IPS DF 4.7 (cell line): ENCODE measurements around the gene OR2Y1.
"Not testable (repeated sequence)": the region's sequence is repeated elsewhere in the genome, so short reads cannot be mapped to it uniquely, and the experiment has no call there.

ENCODE experiments used
- DNase-seq: peaks from one replicate; pipeline ENCODE4 v3.0.0-alpha.2; 2013; ENCODE audit warnings: low spot score; ENCODE audit errors: extremely low read depth

Gene OR2Y1

DNA sequence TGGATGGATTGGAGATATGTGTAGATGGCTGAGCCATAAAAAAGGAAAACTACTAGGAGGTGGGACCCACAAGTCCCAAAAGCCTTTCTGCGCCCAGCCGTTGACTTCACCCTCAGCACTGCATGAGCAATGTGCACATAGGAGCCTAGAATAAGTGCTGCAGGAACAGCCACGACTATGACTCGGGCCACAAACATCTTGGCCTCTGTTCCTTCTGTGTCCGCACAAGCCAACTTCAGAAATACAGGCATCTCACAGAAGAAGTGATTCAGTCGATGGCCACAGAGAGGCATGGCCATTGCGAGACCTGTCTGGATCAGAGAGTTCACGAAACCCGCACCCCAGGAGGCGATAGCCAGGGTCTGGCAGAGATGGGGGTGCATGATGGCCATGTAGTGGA, 587 bp downstream of the OR2Y1 start:
- no peak for DNase-seq

DNA sequence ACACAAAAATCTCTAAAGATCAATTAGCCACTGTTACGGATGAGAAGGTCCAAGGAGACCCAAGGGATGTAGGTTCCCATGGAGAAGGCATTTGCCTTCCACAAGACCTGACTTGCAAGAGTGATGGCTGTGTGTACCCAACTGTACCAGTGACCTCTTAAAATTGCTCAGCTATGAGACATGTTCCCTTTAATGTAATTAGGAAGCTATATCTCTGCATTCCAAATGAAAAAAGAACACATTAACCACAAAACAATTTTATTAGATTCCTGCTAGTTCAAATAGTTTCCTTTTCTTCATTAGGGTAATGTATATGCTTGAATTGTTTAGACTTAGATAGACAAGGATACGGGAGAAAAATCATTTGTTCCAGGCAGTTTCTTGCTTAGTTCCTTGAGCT, 3.3 kb downstream of the OR2Y1 start:
- DNase-seq, result no peak

DNA sequence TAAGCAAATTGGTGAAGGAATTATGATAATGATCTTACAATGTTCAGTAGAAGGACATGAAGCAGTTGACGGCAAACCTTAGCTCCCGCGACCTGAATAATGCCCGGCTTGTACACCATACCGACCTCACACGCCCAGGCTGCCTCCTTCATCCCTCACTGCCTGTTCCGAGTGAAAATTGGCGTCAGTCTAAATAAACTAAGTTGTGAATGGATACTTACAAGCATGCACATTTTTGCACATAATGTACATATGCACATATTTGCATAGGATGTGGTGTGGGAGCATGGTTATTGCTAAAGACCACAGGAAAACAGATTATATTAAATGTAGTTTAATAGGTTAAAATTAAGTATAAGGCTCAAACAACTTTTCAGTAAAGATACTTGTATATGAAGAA, 14.9 kb downstream of the OR2Y1 start:
- DNase-seq, result no peak

DNA sequence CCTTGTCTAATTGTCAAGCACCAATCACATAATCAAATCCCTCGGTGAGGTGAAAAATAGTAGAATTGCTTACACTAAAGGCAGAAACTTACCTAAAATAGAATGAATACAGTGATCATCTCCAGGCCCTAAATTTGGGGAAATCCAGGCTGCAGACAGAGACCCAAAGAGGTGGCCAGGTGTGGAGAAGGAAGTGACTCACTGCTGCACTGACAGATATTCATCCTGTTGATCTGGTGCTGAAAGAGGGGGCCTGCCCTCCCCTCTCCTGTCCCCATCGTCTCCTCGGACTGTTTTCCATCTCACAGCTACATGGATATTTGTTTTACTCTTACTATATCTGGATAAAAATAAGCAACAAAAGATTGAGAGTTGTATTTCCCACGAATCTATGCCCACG, 15.9 kb downstream of the OR2Y1 start:
- DNase-seq, result no peak

DNA sequence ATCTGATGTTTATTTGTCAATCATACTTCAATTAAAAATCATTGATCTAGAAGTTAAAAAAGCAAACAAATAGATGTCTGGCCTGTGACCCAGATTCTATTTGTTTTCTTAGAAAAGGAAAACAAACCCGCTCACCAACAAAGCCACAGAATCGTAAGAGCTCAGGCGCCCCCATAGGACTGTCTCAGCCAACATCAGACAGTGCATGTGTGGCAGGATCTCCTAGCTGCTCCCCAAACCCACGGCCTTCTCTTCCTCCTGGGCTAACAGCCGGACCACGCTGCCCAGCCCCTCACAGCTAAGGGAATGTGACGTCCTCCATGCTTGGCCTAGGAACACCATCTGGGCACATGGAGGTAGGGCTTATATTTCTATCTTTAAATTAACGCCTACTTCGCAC, 19.4 kb downstream of the OR2Y1 start:
- DNase-seq, result no peak

DNA sequence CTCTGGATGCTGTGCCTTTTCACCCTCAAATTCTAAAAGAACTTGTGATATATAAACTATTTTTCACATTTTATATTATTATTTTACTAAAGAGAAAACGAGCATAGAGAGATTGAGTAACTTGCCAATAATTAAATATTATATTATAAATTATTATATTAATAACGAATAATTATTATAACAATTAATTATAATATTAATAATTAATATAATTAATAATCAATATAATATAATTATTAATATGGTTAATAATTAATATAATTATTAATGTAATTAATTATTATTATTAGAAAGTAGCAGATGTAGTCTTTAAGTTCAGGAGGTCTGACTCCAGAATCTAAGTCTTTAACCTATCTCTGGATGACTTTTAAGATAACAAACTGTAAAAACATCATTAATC, 20.1 kb downstream of the OR2Y1 start:
- DNase-seq, result no peak

DNA sequence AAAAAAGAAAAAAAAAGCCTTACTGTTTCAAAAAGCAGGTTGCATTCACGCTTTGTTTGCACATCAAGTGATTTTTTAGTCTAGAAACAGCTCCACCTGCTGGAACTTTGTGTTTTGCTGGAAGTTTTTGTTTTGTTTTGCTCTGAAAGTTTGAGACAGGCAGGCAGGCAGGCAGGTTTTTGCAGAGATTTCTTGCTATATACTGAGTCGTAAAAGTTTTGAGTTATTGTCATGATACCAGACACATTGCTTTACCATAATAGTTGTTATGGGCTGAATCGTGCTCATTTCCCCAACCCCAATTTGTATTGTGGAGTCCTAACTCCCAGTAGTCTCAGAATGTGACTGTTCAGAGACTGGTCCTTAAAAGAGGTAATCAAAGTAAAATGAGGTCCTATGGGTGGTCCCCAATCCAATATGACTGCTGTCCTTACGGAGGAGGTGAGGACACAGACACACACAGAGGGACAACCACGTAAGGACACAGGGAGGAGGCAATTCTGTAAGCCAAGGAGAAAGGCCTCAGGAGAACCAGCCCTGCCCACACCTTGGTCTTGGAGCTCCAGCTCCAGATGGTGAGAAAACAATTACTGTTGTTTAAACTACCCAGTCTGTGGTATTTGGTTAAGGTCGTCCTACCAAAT, 20.9 kb downstream of the OR2Y1 start:
- DNase-seq, result peak; percentile 19

DNA sequence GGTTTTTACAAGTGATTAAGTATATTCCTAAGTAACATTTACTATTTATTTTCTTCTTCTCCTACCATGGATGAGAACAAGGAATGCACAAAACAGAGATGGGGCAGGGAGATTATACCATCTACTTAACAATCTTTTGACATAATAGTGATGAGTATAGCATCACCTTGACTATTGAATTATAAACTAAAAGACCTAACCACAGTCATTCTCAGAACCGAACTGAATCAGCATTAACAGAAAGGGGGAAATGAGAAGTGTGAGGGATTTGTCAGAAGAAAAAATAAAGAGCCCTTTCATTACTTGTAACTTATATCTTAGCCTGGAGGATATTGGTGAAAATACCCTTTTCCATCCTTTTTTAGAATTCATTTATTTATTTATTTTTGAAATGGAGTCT, 21.9 kb downstream of the OR2Y1 start:
- no peak for DNase-seq

DNA sequence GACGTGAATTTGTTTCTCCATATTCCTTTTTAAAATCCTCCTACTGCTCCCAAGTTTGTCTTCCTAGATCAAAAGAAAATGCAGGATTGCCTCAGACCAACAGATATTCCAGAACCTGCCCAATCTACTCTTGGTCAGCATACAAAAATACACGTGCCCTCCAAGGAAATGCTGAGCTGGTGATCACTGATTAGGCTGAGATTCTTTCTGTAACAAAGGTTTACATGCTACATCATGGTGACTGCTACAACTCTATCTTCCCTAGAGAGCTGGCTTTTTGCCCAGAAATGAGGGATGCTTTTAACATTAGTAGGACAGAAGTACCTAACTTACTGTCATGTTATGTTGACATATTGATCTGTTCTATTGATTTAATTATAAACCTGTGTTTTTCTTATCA, 35.5 kb downstream of the OR2Y1 start:
- no peak for DNase-seq

DNA sequence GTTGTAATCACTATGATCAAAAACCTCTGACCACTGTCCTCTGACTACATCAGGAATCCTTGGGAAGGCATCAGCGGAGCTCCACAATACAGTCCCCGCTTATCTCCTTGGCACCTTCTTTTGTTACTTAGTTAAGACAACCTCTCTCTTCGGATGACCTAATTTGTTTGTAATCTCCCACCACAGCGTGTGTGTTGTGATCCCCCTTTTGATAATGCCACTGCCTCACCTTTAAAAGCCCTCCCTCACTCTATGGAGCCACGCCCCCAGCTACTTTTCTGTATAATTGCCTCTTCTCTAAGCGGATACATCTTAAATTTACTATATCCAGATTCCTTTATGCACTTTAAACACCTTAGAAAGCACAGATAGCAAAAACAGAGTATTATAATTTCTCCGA, 35.9 kb downstream of the OR2Y1 start:
- DNase-seq, result no peak

DNA sequence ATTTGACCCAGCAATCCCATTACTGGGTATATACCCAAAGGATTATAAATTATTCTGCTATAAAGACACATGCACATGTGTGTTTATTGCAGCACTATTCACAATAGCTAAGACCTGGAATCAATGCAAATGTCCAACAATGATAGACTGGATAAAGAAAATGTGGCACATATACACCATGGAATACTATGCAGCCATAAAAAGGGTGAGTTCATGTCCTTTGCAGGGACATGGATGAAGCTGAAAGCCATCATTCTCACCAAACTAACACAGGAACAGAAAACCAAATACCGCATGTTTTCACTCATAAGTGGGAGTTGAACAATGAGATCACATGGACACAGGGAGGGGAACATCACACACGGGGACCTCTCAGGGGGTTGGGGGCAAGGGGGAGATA, 36.5 kb downstream of the OR2Y1 start:
- DNase-seq, result not testable (repeated sequence)

DNA sequence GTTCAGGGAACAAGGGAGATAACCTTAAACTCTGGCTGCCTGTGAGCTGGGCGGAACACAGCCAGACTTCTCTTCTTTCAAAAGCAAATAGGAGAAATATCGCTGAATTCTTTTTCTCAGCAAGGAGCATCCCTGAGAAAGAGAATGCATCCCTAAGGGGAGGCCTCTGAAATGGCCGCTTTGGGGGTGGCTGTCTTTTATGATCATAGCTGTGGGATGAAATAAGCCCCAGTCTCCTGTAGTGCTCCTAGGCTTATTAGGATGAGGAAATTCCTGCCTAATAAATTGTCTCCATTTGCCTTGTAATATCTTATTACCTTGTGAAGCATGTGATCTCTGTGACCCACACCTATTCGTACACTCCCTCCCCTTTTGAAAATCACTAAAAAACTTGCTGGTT, 39.4 kb downstream of the OR2Y1 start:
- DNase-seq, result not testable (repeated sequence)

DNA sequence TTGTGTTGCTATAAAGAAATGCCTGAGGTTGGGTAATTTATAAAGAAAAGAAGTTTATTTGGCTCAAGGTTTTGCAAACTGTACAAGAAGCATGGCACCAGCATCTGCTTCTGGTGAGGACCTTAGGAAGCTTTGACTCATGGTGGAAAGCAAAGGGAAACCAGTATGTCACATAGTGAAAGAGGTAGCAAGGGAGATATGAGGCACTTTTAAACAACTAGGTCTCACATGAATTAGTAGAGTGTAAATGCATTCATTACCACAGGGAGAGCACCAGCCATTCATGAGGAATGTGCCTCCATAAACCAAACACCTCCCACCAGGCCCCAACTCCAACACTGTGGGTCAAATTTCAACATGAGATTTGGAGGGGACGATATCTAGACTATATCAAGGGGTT, 40.8 kb downstream of the OR2Y1 start:
- DNase-seq, result no peak

DNA sequence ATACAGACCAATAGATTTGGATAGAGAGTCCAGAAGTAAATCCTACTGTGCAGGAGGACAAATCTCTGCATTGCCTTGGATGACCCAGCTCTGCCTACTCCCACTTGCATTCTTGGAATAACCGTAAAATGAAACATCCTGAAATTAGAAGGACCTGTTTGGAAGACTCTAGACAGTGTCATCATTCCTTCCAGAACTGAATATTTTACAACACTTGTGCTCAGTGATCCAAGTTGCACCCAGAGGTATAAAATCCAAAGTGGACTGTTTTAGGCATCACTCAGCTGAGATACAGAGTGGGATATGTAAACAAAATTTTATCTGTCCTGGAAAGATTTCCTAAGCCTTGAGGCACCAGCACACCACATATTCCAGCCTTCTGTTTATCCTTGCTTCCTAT, 43.7 kb downstream of the OR2Y1 start:
- no peak for DNase-seq

DNA sequence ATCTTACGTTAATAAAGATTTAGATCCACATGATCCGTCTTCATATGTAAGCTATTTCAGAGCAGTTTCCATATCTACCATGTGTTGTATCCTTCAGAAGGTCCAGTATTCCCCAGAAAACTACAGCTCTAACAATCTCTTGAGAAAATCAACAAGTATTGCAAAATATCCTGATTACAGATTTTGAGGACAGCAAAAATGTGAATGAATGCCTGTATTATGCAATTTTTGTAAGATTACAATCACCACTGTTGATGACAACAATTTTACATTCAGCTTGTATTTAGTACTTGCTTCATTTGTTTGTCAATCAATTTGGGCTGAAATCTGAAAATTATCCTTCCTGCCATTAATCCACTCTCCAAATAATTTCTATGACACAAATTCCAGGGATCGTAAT, 47.4 kb downstream of the OR2Y1 start:
- no peak for DNase-seq

DNA sequence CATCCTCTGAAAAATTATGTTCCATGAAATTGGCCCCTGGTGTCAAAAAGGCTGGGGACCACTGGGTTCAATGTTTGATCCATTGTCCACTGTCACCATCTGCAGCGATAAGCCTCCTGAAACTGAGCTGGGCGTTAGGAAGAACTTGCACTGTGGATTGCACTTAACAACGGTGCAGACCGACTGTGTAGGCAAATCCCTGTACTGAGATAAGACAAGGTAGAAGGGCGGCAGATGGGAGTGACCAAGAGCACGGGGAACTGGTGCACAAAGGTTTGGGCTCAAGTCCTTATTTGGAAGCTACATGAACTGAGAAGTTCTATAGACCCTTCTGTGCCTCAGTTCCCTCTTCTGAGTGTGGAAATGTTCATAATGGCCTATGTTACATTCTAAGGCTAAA, 48.8 kb downstream of the OR2Y1 start:
- DNase-seq, result no peak

DNA sequence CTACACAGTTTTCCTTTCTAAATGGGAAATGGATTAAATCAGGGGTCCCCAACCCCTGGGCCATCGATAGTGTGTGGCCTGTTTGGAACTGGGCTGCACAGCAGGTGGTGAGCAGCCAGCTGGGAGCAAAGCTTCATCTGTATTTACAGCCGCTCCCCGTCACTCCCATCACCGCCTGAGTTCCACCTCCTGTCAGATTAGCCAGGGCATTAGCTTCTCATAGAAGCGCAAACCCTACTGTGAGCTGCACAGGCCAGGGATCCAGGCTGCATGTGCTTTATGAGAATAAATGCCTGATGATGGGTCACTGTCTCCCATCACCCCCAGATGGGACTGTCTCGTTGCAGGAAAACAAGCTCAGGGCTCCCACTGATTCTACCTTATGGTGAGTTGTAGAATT, 49.3 kb downstream of the OR2Y1 start:
- no peak for DNase-seq

DNA sequence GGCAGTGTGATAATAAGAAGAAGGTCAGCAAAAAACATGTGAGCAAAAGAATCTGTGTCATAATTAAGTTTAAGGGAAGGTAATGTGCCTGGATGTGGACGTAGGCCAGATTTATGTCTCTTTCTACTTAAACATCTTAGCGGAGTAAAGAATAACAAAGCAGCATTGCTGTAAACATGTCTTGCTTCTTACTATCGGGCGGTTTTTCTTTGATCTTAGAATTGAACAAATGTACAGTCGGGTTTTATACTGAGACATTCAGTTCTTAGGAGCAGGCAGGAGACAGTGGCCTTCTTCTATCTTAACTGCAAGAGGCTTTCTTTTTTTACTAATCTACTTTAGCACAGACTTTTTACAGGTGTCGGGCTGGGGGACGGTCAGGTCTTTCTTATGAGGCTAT, 50.1 kb downstream of the OR2Y1 start:
- no peak for DNase-seq
